HL-60 (cell line): ENCODE data around the gene RPL13.

Source experiments
- DNase-seq, 2 experiments: peaks; one replicate each; pipeline ENCODE4 v3.0.0-alpha.2; 2010 to 2020; ENCODE audit warnings: low read depth in 1 of 2, low spot score in 1 of 2
- H3K27ac ChIP-seq: fragments of 250-450 bp; sonication (Bioruptor Pico); replicated peaks from 2 replicates; pipeline ENCODE4 v1.5.1; 2020; ENCODE audit warnings: mild to moderate bottlenecking, moderate library complexity
- H3K27me3 ChIP-seq: fragments of 250-450 bp; sonication (Bioruptor Pico); 2 replicates; pipeline ENCODE4 v1.5.1; 2021; ENCODE audit warnings: mild to moderate bottlenecking, moderate library complexity; ENCODE audit not compliant: insufficient read depth, poor library complexity, severe bottlenecking
- H3K4me3 ChIP-seq: replicated peaks from 2 replicates; pipeline ENCODE4 v1.5.1; 2011; ENCODE audit warnings: mild to moderate bottlenecking, control low read depth, low read length; ENCODE audit not compliant: insufficient read depth
- GABPA ChIP-seq: IDR thresholded peaks from 2 replicates; pipeline ENCODE4 v1.6.1; 2012; ENCODE audit warnings: low read depth
- POLR2AphosphoS5 ChIP-seq: IDR thresholded peaks from 2 replicates; pipeline ENCODE4 v1.6.1; 2012; ENCODE audit warnings: low read depth
- SPI1 ChIP-seq: IDR thresholded peaks from 2 replicates; pipeline ENCODE4 v1.6.1; 2012; ENCODE audit warnings: low read depth, mild to moderate bottlenecking, borderline replicate concordance
- TF ChIP-seq, protein P1 (sequence below): IDR thresholded peaks from 2 replicates; pipeline ENCODE4 v1.6.1; 2012; ENCODE audit warnings: low read depth; ENCODE audit not compliant: insufficient replicate concordance
- TF ChIP-seq, protein P2 (sequence below): IDR thresholded peaks from one replicate; pipeline ENCODE4 v1.5.1; 2011; ENCODE audit warnings: low read length, control low read depth, inconsistent platforms; ENCODE audit not compliant: insufficient read depth

The RPL13 gene

DNA sequence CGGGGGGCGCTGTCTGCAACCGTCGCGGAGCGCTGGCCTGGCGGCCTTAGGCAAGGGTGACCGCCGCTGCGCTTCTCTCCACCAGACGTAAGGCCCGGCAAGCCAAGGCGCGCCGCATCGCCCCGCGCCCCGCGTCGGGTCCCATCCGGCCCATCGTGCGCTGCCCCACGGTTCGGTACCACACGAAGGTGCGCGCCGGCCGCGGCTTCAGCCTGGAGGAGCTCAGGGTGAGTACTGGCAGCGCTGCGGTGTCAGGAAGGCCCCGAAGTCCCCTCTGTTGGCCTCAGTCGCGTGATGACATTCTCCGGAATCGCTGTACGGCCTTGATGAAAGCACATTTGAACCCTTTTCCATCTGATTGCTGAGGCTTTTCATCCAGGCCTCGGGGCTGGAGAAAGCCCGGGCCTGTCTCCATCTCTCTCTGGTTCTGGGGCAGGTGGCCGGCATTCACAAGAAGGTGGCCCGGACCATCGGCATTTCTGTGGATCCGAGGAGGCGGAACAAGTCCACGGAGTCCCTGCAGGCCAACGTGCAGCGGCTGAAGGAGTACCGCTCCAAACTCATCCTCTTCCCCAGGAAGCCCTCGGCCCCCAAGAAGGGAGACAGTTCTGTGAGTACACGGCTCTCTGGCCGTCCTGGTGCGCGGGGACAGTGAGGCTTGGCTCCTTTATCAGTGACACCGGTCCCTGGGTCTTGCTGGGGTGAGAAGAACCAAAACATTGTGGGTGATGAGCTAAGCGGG, 831 bp downstream of the RPL13 start:
- H3K27ac ChIP-seq, result peak overlapping the region; percentile 93
- peak; percentile 43; the same call in 1 of the 2 replicates for TF ChIP-seq POLR2AphosphoS5
- TF ChIP-seq, protein P1, sequence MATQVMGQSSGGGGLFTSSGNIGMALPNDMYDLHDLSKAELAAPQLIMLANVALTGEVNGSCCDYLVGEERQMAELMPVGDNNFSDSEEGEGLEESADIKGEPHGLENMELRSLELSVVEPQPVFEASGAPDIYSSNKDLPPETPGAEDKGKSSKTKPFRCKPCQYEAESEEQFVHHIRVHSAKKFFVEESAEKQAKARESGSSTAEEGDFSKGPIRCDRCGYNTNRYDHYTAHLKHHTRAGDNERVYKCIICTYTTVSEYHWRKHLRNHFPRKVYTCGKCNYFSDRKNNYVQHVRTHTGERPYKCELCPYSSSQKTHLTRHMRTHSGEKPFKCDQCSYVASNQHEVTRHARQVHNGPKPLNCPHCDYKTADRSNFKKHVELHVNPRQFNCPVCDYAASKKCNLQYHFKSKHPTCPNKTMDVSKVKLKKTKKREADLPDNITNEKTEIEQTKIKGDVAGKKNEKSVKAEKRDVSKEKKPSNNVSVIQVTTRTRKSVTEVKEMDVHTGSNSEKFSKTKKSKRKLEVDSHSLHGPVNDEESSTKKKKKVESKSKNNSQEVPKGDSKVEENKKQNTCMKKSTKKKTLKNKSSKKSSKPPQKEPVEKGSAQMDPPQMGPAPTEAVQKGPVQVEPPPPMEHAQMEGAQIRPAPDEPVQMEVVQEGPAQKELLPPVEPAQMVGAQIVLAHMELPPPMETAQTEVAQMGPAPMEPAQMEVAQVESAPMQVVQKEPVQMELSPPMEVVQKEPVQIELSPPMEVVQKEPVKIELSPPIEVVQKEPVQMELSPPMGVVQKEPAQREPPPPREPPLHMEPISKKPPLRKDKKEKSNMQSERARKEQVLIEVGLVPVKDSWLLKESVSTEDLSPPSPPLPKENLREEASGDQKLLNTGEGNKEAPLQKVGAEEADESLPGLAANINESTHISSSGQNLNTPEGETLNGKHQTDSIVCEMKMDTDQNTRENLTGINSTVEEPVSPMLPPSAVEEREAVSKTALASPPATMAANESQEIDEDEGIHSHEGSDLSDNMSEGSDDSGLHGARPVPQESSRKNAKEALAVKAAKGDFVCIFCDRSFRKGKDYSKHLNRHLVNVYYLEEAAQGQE, result no peak
- TF ChIP-seq, protein P2, sequence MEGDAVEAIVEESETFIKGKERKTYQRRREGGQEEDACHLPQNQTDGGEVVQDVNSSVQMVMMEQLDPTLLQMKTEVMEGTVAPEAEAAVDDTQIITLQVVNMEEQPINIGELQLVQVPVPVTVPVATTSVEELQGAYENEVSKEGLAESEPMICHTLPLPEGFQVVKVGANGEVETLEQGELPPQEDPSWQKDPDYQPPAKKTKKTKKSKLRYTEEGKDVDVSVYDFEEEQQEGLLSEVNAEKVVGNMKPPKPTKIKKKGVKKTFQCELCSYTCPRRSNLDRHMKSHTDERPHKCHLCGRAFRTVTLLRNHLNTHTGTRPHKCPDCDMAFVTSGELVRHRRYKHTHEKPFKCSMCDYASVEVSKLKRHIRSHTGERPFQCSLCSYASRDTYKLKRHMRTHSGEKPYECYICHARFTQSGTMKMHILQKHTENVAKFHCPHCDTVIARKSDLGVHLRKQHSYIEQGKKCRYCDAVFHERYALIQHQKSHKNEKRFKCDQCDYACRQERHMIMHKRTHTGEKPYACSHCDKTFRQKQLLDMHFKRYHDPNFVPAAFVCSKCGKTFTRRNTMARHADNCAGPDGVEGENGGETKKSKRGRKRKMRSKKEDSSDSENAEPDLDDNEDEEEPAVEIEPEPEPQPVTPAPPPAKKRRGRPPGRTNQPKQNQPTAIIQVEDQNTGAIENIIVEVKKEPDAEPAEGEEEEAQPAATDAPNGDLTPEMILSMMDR, result no peak
- no peak for TF ChIP-seq SPI1
- no peak for TF ChIP-seq GABPA
- peak in 1 of 2 experiments; percentile 24 for DNase-seq
- H3K27me3 ChIP-seq, result no peaks in the 10 kb centered on the region
- peak overlapping the region; percentile 65 for H3K4me3 ChIP-seq

DNA sequence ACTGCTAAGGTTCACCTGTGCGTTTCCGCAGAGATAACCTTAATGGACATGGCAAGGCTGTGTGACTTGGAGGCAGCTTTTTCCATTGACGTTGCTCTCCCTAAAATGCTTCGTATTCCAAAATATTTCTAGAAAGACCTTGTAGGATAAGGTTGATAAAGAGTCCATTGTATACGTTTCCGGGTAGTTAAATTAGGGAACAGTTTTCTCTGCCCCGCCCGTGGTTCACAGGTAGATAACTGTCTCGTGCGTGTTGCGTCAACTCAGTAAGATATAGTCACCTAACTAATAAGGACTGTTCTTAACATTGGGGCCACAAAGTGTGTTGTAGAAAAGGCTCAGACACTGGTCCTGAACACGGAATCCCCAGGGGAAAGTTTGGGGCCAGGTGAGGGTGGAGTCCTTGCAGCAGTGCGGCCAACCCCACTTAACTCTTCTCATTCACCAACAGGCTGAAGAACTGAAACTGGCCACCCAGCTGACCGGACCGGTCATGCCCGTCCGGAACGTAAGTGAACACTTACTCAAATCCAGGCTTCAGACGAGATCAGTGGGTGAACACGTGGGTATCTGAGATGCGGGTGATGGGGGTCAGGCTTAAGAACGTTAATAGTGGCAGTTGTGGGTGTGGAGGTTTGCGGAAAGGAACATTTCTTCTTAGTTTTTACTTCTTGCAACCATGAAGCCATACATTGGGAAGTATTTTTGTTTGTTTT, 1.6 kb downstream of the RPL13 start:
- no peaks in the 10 kb centered on the region for H3K27me3 ChIP-seq
- peak in 1 of 2 experiments; percentile 31 for DNase-seq
- H3K4me3 ChIP-seq, result peak overlapping the region; percentile 65
- TF ChIP-seq GABPA (no peak), POLR2AphosphoS5 (peak; percentile 10), SPI1 (no peak)
- TF ChIP-seq, protein P1, result no peak
- TF ChIP-seq, protein P2, result no peak
- H3K27ac ChIP-seq, result peak overlapping the region; percentile 93

DNA sequence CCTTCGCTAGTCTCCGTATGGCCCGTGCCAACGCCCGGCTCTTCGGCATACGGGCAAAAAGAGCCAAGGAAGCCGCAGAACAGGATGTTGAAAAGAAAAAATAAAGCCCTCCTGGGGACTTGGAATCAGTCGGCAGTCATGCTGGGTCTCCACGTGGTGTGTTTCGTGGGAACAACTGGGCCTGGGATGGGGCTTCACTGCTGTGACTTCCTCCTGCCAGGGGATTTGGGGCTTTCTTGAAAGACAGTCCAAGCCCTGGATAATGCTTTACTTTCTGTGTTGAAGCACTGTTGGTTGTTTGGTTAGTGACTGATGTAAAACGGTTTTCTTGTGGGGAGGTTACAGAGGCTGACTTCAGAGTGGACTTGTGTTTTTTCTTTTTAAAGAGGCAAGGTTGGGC, 2.5 kb downstream of the RPL13 start:
- Histone ChIP-seq H3K27ac (peak overlapping the region; percentile 93), H3K27me3 (no peaks in the 10 kb centered on the region), H3K4me3 (peak overlapping the region; percentile 65)
- TF ChIP-seq SPI1 (no peak), GABPA (no peak), POLR2AphosphoS5 (no peak)
- TF ChIP-seq, protein P2, result no peak
- TF ChIP-seq, protein P1, result no peak
- DNase-seq, result peak in 1 of 2 experiments; percentile 13
